Measurements from ENCODE around the gene CERT1.

CERT1 gene

GRCh38 chr5:75341934-75342333, 169.5 kb downstream of the CERT1 start:
- no peak overlapping the region for H3K4me3 ChIP-seq (ENCODE audit: low read length)
- no peak for DNase-seq (ENCODE audit: low read depth)
- no peak for TF ChIP-seq CTCF (conservative IDR thresholded peaks at IDR 0.05; ENCODE audit: low read depth, low read length)

GRCh38 chr5:75340714-75341478, 170.5 kb downstream of the CERT1 start:
- no peak for DNase-seq (ENCODE audit: low read depth)
- no peak overlapping the region for H3K4me3 ChIP-seq (ENCODE audit: low read length)

GRCh38 chr5:75338408-75338807, 173.0 kb downstream of the CERT1 start:
- no peak for TF ChIP-seq CTCF (conservative IDR thresholded peaks at IDR 0.05; ENCODE audit: low read depth, low read length)
- no peak for DNase-seq (ENCODE audit: low read depth)
- H3K4me3 ChIP-seq (ENCODE audit: low read length), result peak overlapping the region; percentile 91

More at GRCh38 chr5:75340714-75341478, 170.5 kb downstream of the CERT1 start:
- no peak for TF ChIP-seq CTCF (conservative IDR thresholded peaks at IDR 0.05; ENCODE audit: low read depth, low read length)

GRCh38 chr5:75337366-75338021, 173.9 kb downstream of the CERT1 start:
- no peak for DNase-seq (ENCODE audit: low read depth)
- no peak for TF ChIP-seq CTCF (conservative IDR thresholded peaks at IDR 0.05; ENCODE audit: low read depth, low read length)

GRCh38 chr5:75336615-75337336, 174.7 kb downstream of the CERT1 start, which contains the start of gene HMGCR:
Gene HMGCR (plus strand): TSS chr5:75337220. CDS start chr5:75342606, 5,386 bp downstream.
- TF ChIP-seq CTCF (conservative IDR thresholded peaks at IDR 0.05; ENCODE audit: low read depth, low read length), result peak; percentile 37
- peak; percentile 99 for DNase-seq (ENCODE audit: low read depth)

More at GRCh38 chr5:75337366-75338021, 173.9 kb downstream of the CERT1 start:
- peak overlapping the region; percentile 91 for H3K4me3 ChIP-seq (ENCODE audit: low read length)

GRCh38 chr5:75335952-75336614, 175.3 kb downstream of the CERT1 start:
- H3K4me3 ChIP-seq (ENCODE audit: low read length), result peak overlapping the region; percentile 85
- peak; percentile 76 for DNase-seq (ENCODE audit: low read depth)
- TF ChIP-seq CTCF (conservative IDR thresholded peaks at IDR 0.05; ENCODE audit: low read depth, low read length), result peak; percentile 52

More at GRCh38 chr5:75336615-75337336, 174.7 kb downstream of the CERT1 start, which contains the start of gene HMGCR:
- H3K4me3 ChIP-seq (ENCODE audit: low read length), result peak within 1 kb of the TSS; percentile 91
